ENCODE data around the gene CRYBG2. TPM values are rescaled to one million over a fixed set of nuclear protein-coding genes. Genes with fewer than 3 reads are reported as not detected.

The CRYBG2 gene
- total and polyA plus RNA-seq, 3 donors from 2014 or later, result 4.9 to 12.9 (median 5.6) TPM

- H3K4me1 ChIP-seq, result no peaks in the 10 kb centered on the region
- no peaks in the 10 kb centered on the region for H3K9me3 ChIP-seq
- no peaks in the 10 kb centered on the region for H3K27me3 ChIP-seq
- 79 to 86% methylated on average over 7 to 11 of the region's 11 CpGs for WGBS, 2 donors
- no peak for DNase-seq
- H3K4me3 ChIP-seq, result no peak overlapping the region
- H3K36me3 ChIP-seq (ENCODE audit: low read depth, missing control alignments), result no peaks in the 10 kb centered on the region
- TF ChIP-seq CTCF (IDR thresholded peaks at IDR 0.05) (no peak), POLR2A (IDR thresholded peaks at IDR 0.05) (no peak)
- intact Hi-C loops (cut with DNase I; ENCODE audit: low total_unique reads), result no loop called here
- no peak overlapping the region for H3K27ac ChIP-seq
Observed at GRCh38 chr1:26290122-26290881, 63.6 kb downstream of the CRYBG2 start.

- intact Hi-C loops (cut with DNase I; ENCODE audit: low total_unique reads), result no loop called here
- TF ChIP-seq CTCF (IDR thresholded peaks at IDR 0.05), result no peak
- no peak for TF ChIP-seq POLR2A (IDR thresholded peaks at IDR 0.05)
- H3K4me1 ChIP-seq, result no peaks in the 10 kb centered on the region
- 65 to 90% methylated on average over 5 to 21 of the region's 21 CpGs for WGBS, 2 donors
- no peaks in the 10 kb centered on the region for H3K9me3 ChIP-seq
- DNase-seq, result no peak
- no peaks in the 10 kb centered on the region for H3K36me3 ChIP-seq (ENCODE audit: low read depth, missing control alignments)
- no peaks in the 10 kb centered on the region for H3K27me3 ChIP-seq
- no peak overlapping the region for H3K27ac ChIP-seq
- no peak overlapping the region for H3K4me3 ChIP-seq
Observed at GRCh38 chr1:26289158-26290059, 64.5 kb downstream of the CRYBG2 start.

- TF ChIP-seq CTCF (IDR thresholded peaks at IDR 0.05) (no peak), POLR2A (IDR thresholded peaks at IDR 0.05) (no peak)
- H3K27ac ChIP-seq, result no peak overlapping the region
- no peaks in the 10 kb centered on the region for H3K36me3 ChIP-seq (ENCODE audit: low read depth, missing control alignments)
- H3K27me3 ChIP-seq, result no peaks in the 10 kb centered on the region
- H3K4me3 ChIP-seq, result no peak overlapping the region
- WGBS, 2 donors, result 72 to 78% methylated on average over 4 to 5 of the region's 5 CpGs
- H3K9me3 ChIP-seq, result no peaks in the 10 kb centered on the region
- no peaks in the 10 kb centered on the region for H3K4me1 ChIP-seq
- DNase-seq, result no peak
- intact Hi-C loops (cut with DNase I; ENCODE audit: low total_unique reads), result no loop called here
Observed at GRCh38 chr1:26288311-26288941, 65.5 kb downstream of the CRYBG2 start.

GRCh38 chr1:26287811-26288210, 66.1 kb downstream of the CRYBG2 start:
- DNase-seq, result no peak
- WGBS, 2 donors, result 90 to 93% methylated on average over 5 of the region's 5 CpGs
- no peaks in the 10 kb centered on the region for H3K9me3 ChIP-seq
- no peaks in the 10 kb centered on the region for H3K27me3 ChIP-seq
- H3K27ac ChIP-seq, result no peak overlapping the region
- intact Hi-C loops (cut with DNase I; ENCODE audit: low total_unique reads), result no loop called here
- H3K36me3 ChIP-seq (ENCODE audit: low read depth, missing control alignments), result no peaks in the 10 kb centered on the region
- H3K4me3 ChIP-seq, result no peak overlapping the region
- peaks cover 6% of the 10 kb centered on the region for H3K4me1 ChIP-seq
- no peak for TF ChIP-seq POLR2A (IDR thresholded peaks at IDR 0.05)
- no peak for TF ChIP-seq CTCF (IDR thresholded peaks at IDR 0.05)

Measured in testis (tissue), 3 donors.